Osteoblast (primary cell): Measurements from ENCODE around the gene NRM. TPM values are rescaled to one million over a fixed set of nuclear protein-coding genes. Genes with fewer than 3 reads are reported as not detected.
A peak's percentile ranks its signal among the peaks of the same experiment; 100 is the strongest.
"Not testable (repeated sequence)": the region's sequence is repeated elsewhere in the genome, so short reads cannot be mapped to it uniquely, and the experiment has no call there.

Experiments used
- DNase-seq: peaks from one replicate; pipeline ENCODE4 v3.0.0; 2011; ENCODE audit warnings: low spot score, mixed read lengths; ENCODE audit not compliant: insufficient read length; ENCODE audit errors: missing footprints
- H2AFZ ChIP-seq: 2 replicates; pipeline ENCODE4 v1.6.0; 2011; ENCODE audit warnings: mild to moderate bottlenecking, low read length
- H3K27ac ChIP-seq: 2 replicates; pipeline ENCODE4 v1.5.1; 2011; ENCODE audit warnings: mild to moderate bottlenecking, low read depth, low read length, moderate library complexity
- H3K27me3 ChIP-seq: 2 replicates; pipeline ENCODE4 v1.6.0; 2012; ENCODE audit warnings: mild to moderate bottlenecking, control low read depth, inconsistent platforms, low read length, moderate library complexity; ENCODE audit not compliant: insufficient read depth
- H3K36me3 ChIP-seq: 2 replicates; pipeline ENCODE4 v1.5.1; 2011; ENCODE audit warnings: mild to moderate bottlenecking, low read length, control low read depth, moderate library complexity; ENCODE audit not compliant: insufficient read depth
- H3K4me1 ChIP-seq: 2 replicates; pipeline ENCODE4 v1.5.1; 2011; ENCODE audit warnings: mild to moderate bottlenecking, low read length, control low read depth, moderate library complexity; ENCODE audit not compliant: insufficient read depth
- H3K4me2 ChIP-seq: 2 replicates; pipeline ENCODE4 v1.6.0; 2011; ENCODE audit warnings: mild to moderate bottlenecking, low read length; ENCODE audit not compliant: insufficient read depth
- H3K4me3 ChIP-seq: fragments of 200-600 bp; sonication (generic); 3 replicates; pipeline ENCODE4 v1.5.1; 2012; ENCODE audit warnings: mild to moderate bottlenecking, low read length, inconsistent platforms; ENCODE audit not compliant: insufficient read depth
- H3K79me2 ChIP-seq: 2 replicates; pipeline ENCODE4 v1.6.0; 2012; ENCODE audit warnings: mild to moderate bottlenecking, low read length, control low read depth, inconsistent platforms; ENCODE audit not compliant: insufficient read depth
- H3K9me3 ChIP-seq: 2 replicates; pipeline ENCODE4 v1.5.1; 2011; ENCODE audit warnings: low read depth, low read length, control low read depth
- H4K20me1 ChIP-seq: 2 replicates; pipeline ENCODE4 v1.6.0; 2012; ENCODE audit warnings: mild to moderate bottlenecking, low read length, control low read depth; ENCODE audit not compliant: insufficient read depth
- CTCF ChIP-seq: IDR thresholded peaks from 2 replicates; pipeline ENCODE4 v1.5.1; 2011; ENCODE audit warnings: mild to moderate bottlenecking, low read depth, low read length, moderate library complexity; ENCODE audit errors: extremely low read depth
- total RNA-seq: library from RNA; depleted of rRNA; stranded (reverse); fragments of >200 nt; gene quantifications from 2 replicates; pipeline ENCODE4 v1.2.3, GENCODE V29; 2012

The NRM gene
- total RNA-seq, 1 donor: 3.3 TPM

DNA sequence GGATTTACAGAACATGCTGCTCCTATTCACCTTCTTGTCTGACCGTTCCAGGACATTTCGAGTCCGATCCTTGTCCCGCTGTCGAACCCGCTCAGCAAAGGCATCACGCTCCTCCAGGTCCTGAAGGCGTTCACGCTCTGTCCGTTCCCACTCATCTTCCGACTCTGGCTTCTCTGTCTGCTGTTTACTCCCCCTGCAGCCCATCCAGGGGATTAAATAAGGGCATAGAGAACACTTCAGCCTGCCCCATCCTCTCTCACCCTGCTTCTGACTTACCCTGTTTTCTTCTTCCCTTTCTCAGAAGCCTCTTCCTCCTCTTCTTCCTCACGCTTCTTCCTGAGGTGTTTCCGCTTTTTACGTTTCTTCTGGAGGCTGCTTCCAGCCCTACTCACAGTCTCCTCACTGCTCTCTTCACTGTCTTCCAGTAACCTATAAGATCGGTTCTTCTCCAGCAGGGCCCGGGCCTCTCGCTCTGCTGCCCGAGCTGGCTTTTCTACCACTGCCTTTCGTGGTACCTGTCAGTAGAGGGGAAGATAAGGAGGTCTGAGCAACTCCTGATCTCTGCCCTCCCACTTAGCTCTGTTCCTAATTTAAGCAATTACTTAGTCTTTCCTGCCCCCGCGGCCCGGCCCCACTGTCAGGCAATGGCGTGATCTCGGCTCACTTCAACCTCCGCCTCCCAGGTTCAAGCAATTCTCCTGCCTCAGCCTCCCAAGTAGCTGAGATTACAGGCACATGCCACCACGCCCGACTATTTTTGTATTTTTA is 19.8 kb downstream of the NRM start:
- H2AFZ ChIP-seq: no peak overlapping the region
- peaks cover 10% of the 10 kb centered on the region for H3K4me1 ChIP-seq
- no peak overlapping the region for H3K4me3 ChIP-seq
- no peaks in the 10 kb centered on the region for H3K9me3 ChIP-seq
- peak; percentile 62 for DNase-seq
- TF ChIP-seq CTCF: peak; percentile 24
- no peak overlapping the region for H3K27ac ChIP-seq
- H3K36me3 ChIP-seq: peaks cover 35% of the 10 kb centered on the region
- H4K20me1 ChIP-seq: peaks cover 14% of the 10 kb centered on the region
- H3K79me2 ChIP-seq: peaks cover 33% of the 10 kb centered on the region
- no peaks in the 10 kb centered on the region for H3K27me3 ChIP-seq
- no peak overlapping the region for H3K4me2 ChIP-seq

DNA sequence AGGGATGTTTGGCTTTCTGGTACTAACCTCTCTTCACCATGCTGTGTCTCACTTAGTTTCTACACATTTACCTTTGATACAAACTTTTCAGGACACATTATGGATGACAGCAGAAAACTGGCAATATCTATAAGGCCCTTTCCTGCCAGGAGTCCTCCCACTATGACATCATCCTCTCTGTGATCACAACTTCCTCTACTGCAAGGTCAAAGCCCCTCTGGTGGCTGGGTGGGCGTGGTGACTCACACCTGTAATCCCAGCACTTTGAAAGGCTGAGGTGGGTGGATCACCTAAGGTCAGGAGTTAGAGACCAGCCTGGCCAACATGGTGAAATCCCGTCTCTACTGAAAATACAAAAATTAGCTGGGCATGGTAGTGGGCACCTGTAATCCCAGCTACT is 24.5 kb downstream of the NRM start:
- peaks cover 72% of the 10 kb centered on the region for H3K36me3 ChIP-seq
- H3K4me3 ChIP-seq, H3K27ac ChIP-seq, H3K9me3 ChIP-seq, H3K27me3 ChIP-seq, H3K4me1 ChIP-seq, H3K4me2 ChIP-seq, H2AFZ ChIP-seq, H4K20me1 ChIP-seq: not testable (repeated sequence)
- DNase-seq: peak; percentile 73
- peaks cover 17% of the 10 kb centered on the region for H3K79me2 ChIP-seq

GRCh38 chr6:30664994-30665767 is 25.6 kb downstream of the NRM start:
- Histone ChIP-seq H3K79me2 (peaks cover 7% of the 10 kb centered on the region), H3K9me3 (no peaks in the 10 kb centered on the region), H3K36me3 (peaks cover 69% of the 10 kb centered on the region), H3K27me3 (no peaks in the 10 kb centered on the region), H2AFZ (no peak overlapping the region), H3K4me2 (no peak overlapping the region), H3K27ac (no peak overlapping the region), H3K4me3 (no peak overlapping the region), H3K4me1 (no peaks in the 10 kb centered on the region), H4K20me1 (peaks cover 5% of the 10 kb centered on the region)
- TF ChIP-seq CTCF: no peak
- DNase-seq: peak; percentile 50

GRCh38 chr6:30657922-30658321 is 32.9 kb downstream of the NRM start:
- H3K27ac ChIP-seq, H3K4me1 ChIP-seq, DNase-seq, H3K9me3 ChIP-seq, H4K20me1 ChIP-seq, H3K4me3 ChIP-seq, H3K4me2 ChIP-seq, H2AFZ ChIP-seq, H3K27me3 ChIP-seq, H3K79me2 ChIP-seq: not testable (repeated sequence)
- H3K36me3 ChIP-seq: peaks cover 81% of the 10 kb centered on the region

- TF ChIP-seq CTCF: no peak
- Histone ChIP-seq H3K4me2 (no peak overlapping the region), H3K9me3 (no peaks in the 10 kb centered on the region), H3K27ac (no peak overlapping the region), H3K4me1 (no peaks in the 10 kb centered on the region), H3K4me3 (no peak overlapping the region), H2AFZ (no peak overlapping the region), H3K36me3 (peaks cover 80% of the 10 kb centered on the region), H3K27me3 (no peaks in the 10 kb centered on the region), H3K79me2 (no peaks in the 10 kb centered on the region), H4K20me1 (no peaks in the 10 kb centered on the region)
- no peak for DNase-seq
Observed at GRCh38 chr6:30657454-30657853, 33.3 kb downstream of the NRM start.
